Measurements from ENCODE around the gene TMPRSS12.

DNA sequence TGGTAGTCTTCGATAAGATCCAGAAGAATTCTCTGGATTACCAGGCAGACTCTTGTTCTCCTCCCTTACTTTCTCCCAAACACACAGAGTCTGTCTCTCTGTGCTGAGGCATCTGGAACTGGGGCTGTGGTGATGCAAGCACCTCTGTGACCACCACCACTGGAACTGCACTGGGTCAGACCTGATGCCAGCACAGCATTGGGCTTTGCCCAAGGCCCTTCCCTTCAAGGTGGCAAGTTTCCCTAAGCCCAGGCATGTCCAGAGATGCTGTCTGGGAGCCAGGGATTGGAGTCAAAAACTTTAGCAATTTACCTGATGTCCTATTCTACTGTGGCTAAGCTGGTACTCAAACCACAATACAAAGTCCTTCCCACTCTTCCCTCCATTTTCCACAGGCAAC, 14.6 kb upstream of the TMPRSS12 start:
- no peak for TF ChIP-seq CTCF (conservative IDR thresholded peaks at IDR 0.05; ENCODE audit: low read length)
- TF ChIP-seq EZH2phosphoT487 (IDR thresholded peaks at IDR 0.05; ENCODE audit: borderline replicate concordance) = no peak
